Left renal cortex interstitium (tissue), 4 donors: ENCODE measurements around the gene HBEGF. TPM values are rescaled to one million over a fixed set of nuclear protein-coding genes. Genes with fewer than 3 reads are reported as not detected.

Experiments
- polyA plus RNA-seq, 4 donors: library from polyadenylated mRNA; unstranded; fragments of 120-200 nt; gene quantifications; one replicate each; pipeline ENCODE4 v1.2.1, GENCODE V29; 2013; ENCODE audit not compliant: insufficient read length in 4 of 4

The HBEGF gene
- polyA plus RNA-seq, 4 donors: 9.3 to 11.1 (median 10.2) TPM

Other genes with a start within 250 kb of the HBEGF start
- gene PURA, start 232.5 kb downstream of the HBEGF start, polyA plus RNA-seq: 10 to 100 TPM; 11.8 to 14.7 (median 13.4) TPM
- 1 to 10 TPM; 6.1 to 9.2 (median 6.5) TPM for gene IGIP, start 220.7 kb downstream of the HBEGF start, polyA plus RNA-seq
- 10 to 100 TPM; 63.4 to 82.0 (median 74.5) TPM for gene CYSTM1, start 171.4 kb downstream of the HBEGF start, polyA plus RNA-seq
- 100 to 1,000 TPM in 3 of 4 donors, 10 to 100 TPM in 1; 93.3 to 122 (median 104) TPM for gene PFDN1, start 43.5 kb downstream of the HBEGF start, polyA plus RNA-seq
- gene SLC4A9, start 13.6 kb upstream of the HBEGF start, polyA plus RNA-seq: 10 to 100 TPM; 17.6 to 46.5 (median 26.9) TPM
- gene ANKHD1, start 55.2 kb upstream of the HBEGF start, polyA plus RNA-seq: 100 to 1,000 TPM in 3 of 4 donors, 10 to 100 TPM in 1; 88.3 to 151 (median 119) TPM
- gene EIF4EBP3, start 201.1 kb upstream of the HBEGF start, polyA plus RNA-seq: 10 to 100 TPM in 2 of 4 donors, 1 to 10 TPM in 2; 8.9 to 10.5 (median 10.1) TPM
- 10 to 100 TPM; 22.3 to 31.8 (median 26.9) TPM for gene SRA1, start 210.9 kb upstream of the HBEGF start, polyA plus RNA-seq
- 10 to 100 TPM; 28.4 to 65.8 (median 41.3) TPM for gene APBB3, start 218.0 kb upstream of the HBEGF start, polyA plus RNA-seq
- gene SLC35A4, start 218.2 kb upstream of the HBEGF start, polyA plus RNA-seq: 10 to 100 TPM; 74.5 to 85.7 (median 81.2) TPM